ENCODE data around the gene SCUBE1.

Gene SCUBE1

GRCh38 chr22:43187171-43188099, 155.7 kb downstream of the SCUBE1 start:
- DNase-seq = peak; percentile 94

- peak; percentile 62 for DNase-seq
Measured at GRCh38 chr22:43186272-43187170, 156.7 kb downstream of the SCUBE1 start, which contains the start of gene TTLL12. TTLL12 (minus strand) TSS chr22:43187134; CDS start chr22:43187069, 65 bp downstream.

GRCh38 chr22:43185860-43186261, 157.3 kb downstream of the SCUBE1 start:
- DNase-seq = no peak

GRCh38 chr22:43183496-43184277, 159.5 kb downstream of the SCUBE1 start:
- no peak for DNase-seq

- DNase-seq = no peak
Measured at GRCh38 chr22:43182726-43183125, 160.4 kb downstream of the SCUBE1 start.

- DNase-seq = no peak
Measured at GRCh38 chr22:43182118-43182517, 161.1 kb downstream of the SCUBE1 start.

- DNase-seq = no peak
Measured at GRCh38 chr22:43181321-43182076, 161.7 kb downstream of the SCUBE1 start.

- DNase-seq = no peak
Measured at GRCh38 chr22:43180670-43181069, 162.5 kb downstream of the SCUBE1 start.

- DNase-seq = no peak
Measured at GRCh38 chr22:43179911-43180195, 163.3 kb downstream of the SCUBE1 start.

- no peak for DNase-seq
Measured at GRCh38 chr22:43179146-43179910, 163.8 kb downstream of the SCUBE1 start.

GRCh38 chr22:43177479-43177878, 165.7 kb downstream of the SCUBE1 start:
- DNase-seq = no peak

GRCh38 chr22:43176090-43176489, 167.1 kb downstream of the SCUBE1 start:
- no peak for DNase-seq

- DNase-seq = no peak
Measured at GRCh38 chr22:43174941-43175531, 168.1 kb downstream of the SCUBE1 start.

GRCh38 chr22:43173976-43174720, 169.0 kb downstream of the SCUBE1 start:
- DNase-seq = no peak

GRCh38 chr22:43173566-43173965, 169.6 kb downstream of the SCUBE1 start:
- DNase-seq = no peak

GRCh38 chr22:43172191-43172590, 171.0 kb downstream of the SCUBE1 start:
- no peak for DNase-seq

GRCh38 chr22:43171607-43172006, 171.6 kb downstream of the SCUBE1 start:
- no peak for DNase-seq

- DNase-seq = no peak
Measured at GRCh38 chr22:43171019-43171491, 172.1 kb downstream of the SCUBE1 start.

- DNase-seq = no peak
Measured at GRCh38 chr22:43170131-43170480, 173.1 kb downstream of the SCUBE1 start.
